Progenitor cell of endocrine pancreas (in vitro differentiated cells): ENCODE measurements around the gene TMEM178B. TPM values are rescaled to one million over a fixed set of nuclear protein-coding genes. Genes with fewer than 3 reads are reported as not detected.

Source experiments
- DNase-seq: peaks from one replicate; pipeline ENCODE4 v3.0.0; 2021; ENCODE audit warnings: low spot score; ENCODE audit not compliant: unreplicated experiment
- H3K27ac Mint-ChIP-seq: 2 replicates; pipeline ENCODE4 v1.8.0; 2021; ENCODE audit warnings: mild to moderate bottlenecking, moderate library complexity, mixed read lengths
- H3K27me3 Mint-ChIP-seq: 2 replicates; pipeline ENCODE4 v1.8.0; 2021; ENCODE audit warnings: mixed read lengths
- H3K36me3 Mint-ChIP-seq: 2 replicates; pipeline ENCODE4 v1.8.0; 2022; ENCODE audit warnings: mixed read lengths; ENCODE audit not compliant: insufficient read depth
- H3K4me1 Mint-ChIP-seq: 2 replicates; pipeline ENCODE4 v1.8.0; 2021; ENCODE audit warnings: low read depth, mixed read lengths
- H3K4me3 Mint-ChIP-seq: 2 replicates; pipeline ENCODE4 v1.8.0; 2021; ENCODE audit warnings: low read depth, mild to moderate bottlenecking, moderate library complexity, mixed read lengths
- H3K9me3 Mint-ChIP-seq: 2 replicates; pipeline ENCODE4 v1.8.0; 2021; ENCODE audit warnings: low read depth, mixed read lengths
- total RNA-seq: library from RNA; stranded (reverse); gene quantifications from 2 replicates; pipeline ENCODE4 v1.2.1, GENCODE V29; 2021
- TF ChIP-seq, protein P1 (sequence below): fragments of 200-600 bp; sonication (generic); IDR thresholded peaks from one replicate; pipeline ENCODE4 v1.5.0; 2021; ENCODE audit warnings: antibody characterized with exemption, mild to moderate bottlenecking; ENCODE audit not compliant: unreplicated experiment

The TMEM178B gene
- total RNA-seq, 1 donor from 2014 or later = 2.8 TPM

DNA sequence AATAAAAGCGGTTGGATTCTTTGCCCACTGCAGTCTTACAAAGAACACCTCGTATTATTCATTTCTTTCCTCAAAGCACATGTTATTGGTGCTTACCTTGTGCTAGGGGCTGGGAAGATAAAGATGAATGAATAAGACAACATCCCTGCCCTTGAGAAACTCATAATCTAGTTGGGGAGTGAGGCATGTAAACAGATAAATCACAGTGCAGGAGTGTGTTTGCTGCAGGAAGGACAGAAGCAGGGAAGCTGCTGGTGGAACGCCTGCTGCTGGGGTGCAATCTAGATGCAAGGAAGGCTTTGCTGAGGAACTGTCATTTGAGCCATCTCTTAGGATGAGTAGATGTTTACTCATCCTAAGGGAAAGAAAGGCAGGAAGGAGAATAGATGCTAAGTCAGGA is 135.6 kb downstream of the TMEM178B start:
- Mint-ChIP-seq H3K9me3 (no peaks in the 10 kb centered on the region), H3K36me3 (no peaks in the 10 kb centered on the region), H3K4me1 (peaks cover 4% of the 10 kb centered on the region), H3K27me3 (peaks cover 12% of the 10 kb centered on the region), H3K4me3 (no peak overlapping the region), H3K27ac (no peak overlapping the region)
- TF ChIP-seq, protein P1, sequence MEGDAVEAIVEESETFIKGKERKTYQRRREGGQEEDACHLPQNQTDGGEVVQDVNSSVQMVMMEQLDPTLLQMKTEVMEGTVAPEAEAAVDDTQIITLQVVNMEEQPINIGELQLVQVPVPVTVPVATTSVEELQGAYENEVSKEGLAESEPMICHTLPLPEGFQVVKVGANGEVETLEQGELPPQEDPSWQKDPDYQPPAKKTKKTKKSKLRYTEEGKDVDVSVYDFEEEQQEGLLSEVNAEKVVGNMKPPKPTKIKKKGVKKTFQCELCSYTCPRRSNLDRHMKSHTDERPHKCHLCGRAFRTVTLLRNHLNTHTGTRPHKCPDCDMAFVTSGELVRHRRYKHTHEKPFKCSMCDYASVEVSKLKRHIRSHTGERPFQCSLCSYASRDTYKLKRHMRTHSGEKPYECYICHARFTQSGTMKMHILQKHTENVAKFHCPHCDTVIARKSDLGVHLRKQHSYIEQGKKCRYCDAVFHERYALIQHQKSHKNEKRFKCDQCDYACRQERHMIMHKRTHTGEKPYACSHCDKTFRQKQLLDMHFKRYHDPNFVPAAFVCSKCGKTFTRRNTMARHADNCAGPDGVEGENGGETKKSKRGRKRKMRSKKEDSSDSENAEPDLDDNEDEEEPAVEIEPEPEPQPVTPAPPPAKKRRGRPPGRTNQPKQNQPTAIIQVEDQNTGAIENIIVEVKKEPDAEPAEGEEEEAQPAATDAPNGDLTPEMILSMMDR = no peak
- DNase-seq = no peak

DNA sequence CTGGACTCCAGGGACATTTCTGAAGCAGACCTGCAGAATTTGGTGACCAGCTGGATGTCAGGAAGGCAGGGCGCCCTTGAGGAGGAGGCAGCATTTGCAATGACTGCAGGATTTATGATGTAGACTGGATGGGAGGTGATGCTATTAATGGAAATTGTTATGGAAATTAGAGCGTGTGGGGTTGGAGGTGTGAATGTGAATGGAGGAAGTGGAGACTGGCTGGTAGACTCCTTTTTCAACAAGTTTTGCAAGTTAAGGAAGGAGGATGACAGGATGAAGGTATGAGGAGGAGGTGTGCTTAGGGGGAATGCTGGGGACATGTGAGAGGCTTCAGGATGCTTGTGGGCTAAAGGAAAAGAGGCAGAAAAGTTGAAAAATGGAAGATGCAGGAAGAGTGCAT is 137.0 kb downstream of the TMEM178B start:
- no peak overlapping the region for H3K27ac Mint-ChIP-seq
- no peaks in the 10 kb centered on the region for H3K36me3 Mint-ChIP-seq
- TF ChIP-seq, protein P1 = no peak
- peaks cover 12% of the 10 kb centered on the region for H3K27me3 Mint-ChIP-seq
- no peaks in the 10 kb centered on the region for H3K9me3 Mint-ChIP-seq
- no peak overlapping the region for H3K4me3 Mint-ChIP-seq
- DNase-seq = no peak
- H3K4me1 Mint-ChIP-seq = peaks cover 4% of the 10 kb centered on the region

DNA sequence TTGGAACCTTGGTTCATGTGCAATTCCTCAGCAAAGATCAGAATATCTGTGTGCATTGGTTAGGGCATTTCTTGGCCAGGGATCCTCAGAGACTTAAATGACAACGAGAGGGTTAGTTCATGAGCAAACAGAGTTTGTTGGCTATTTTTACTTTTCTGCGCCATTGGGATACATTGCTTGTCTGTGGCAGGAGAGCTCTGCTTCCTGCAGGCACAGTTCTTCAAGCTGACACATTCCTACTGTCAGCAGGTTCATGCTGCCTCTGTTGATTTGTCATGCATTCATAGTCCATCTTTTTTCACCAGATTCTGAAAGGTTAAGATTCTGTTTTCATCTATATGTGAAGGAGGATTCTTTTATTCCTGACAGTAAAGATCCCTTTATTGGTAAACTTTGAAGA is 139.4 kb downstream of the TMEM178B start:
- no peak for DNase-seq
- Mint-ChIP-seq H3K9me3 (no peaks in the 10 kb centered on the region), H3K4me3 (no peak overlapping the region), H3K36me3 (no peaks in the 10 kb centered on the region), H3K27ac (no peak overlapping the region), H3K4me1 (peaks cover 4% of the 10 kb centered on the region), H3K27me3 (peaks cover 15% of the 10 kb centered on the region)
- TF ChIP-seq, protein P1 = no peak

- Mint-ChIP-seq H3K4me1 (no peaks in the 10 kb centered on the region), H3K27me3 (peaks cover 23% of the 10 kb centered on the region), H3K36me3 (no peaks in the 10 kb centered on the region), H3K9me3 (no peaks in the 10 kb centered on the region), H3K4me3 (no peak overlapping the region), H3K27ac (peak overlapping the region; percentile 22)
- DNase-seq = no peak
- TF ChIP-seq, protein P1 = no peak
Measured at GRCh38 chr7:141217938-141218337, 144.1 kb downstream of the TMEM178B start.

DNA sequence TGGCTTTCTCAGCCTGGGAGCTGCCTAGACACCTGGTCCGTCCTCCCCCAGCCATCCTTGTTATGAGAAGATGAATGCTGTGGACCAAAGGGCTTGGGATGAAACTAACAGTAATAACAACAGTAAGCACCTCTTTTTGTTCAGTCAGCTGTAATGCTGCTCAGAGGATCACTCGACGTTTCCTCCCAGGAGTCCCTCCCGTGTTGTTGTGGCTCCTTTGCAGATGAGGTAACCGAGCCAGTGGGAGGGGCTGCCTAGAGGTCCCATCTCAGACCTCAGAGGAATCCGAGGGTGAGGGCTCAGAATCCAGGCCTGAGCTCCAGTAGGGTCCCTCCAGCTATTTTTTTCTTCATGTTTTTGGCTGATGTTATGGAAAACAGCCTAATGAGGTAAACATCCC is 145.1 kb downstream of the TMEM178B start:
- Mint-ChIP-seq H3K4me1 (no peaks in the 10 kb centered on the region), H3K36me3 (no peaks in the 10 kb centered on the region), H3K27ac (no peak overlapping the region), H3K9me3 (no peaks in the 10 kb centered on the region), H3K4me3 (no peak overlapping the region), H3K27me3 (peaks cover 20% of the 10 kb centered on the region)
- no peak for DNase-seq
- TF ChIP-seq, protein P1 = no peak
